Activated CD4-positive, alpha-beta memory T cell treated with anti-CD3 and anti-CD28 coated beads for 36 hours (primary cell): Measurements from ENCODE around the gene PKIB. TPM values are rescaled to one million over a fixed set of nuclear protein-coding genes. Genes with fewer than 3 reads are reported as not detected.
"Not testable (repeated sequence)": the region's sequence is repeated elsewhere in the genome, so short reads cannot be mapped to it uniquely, and the experiment has no call there.

ENCODE experiments used
- CTCF ChIA-PET: fragments of 350-600 bp; sonication (Branson Sonifier 250); formaldehyde crosslinking; loops from one replicate; lab custom pipeline; 2021; ENCODE audit warnings: antibody characterized with exemption, inconsistent platforms; lab: Charles Lee
- POLR2A ChIA-PET: fragments of 350-600 bp; sonication (Branson Sonifier 250); formaldehyde crosslinking; loops from one replicate; lab custom pipeline; 2021; ENCODE audit warnings: antibody characterized with exemption; lab: Charles Lee
- DNase-seq: peaks from one replicate; pipeline ENCODE4 v3.0.0-alpha.2; 2020
- H3K27ac Mint-ChIP-seq: one replicate; pipeline ENCODE4 v1.8.0; 2021; ENCODE audit warnings: mixed read lengths
- H3K27me3 Mint-ChIP-seq: one replicate; pipeline ENCODE4 v1.8.0; 2021; ENCODE audit warnings: mixed read lengths
- H3K36me3 Mint-ChIP-seq: one replicate; pipeline ENCODE4 v1.8.0; 2021; ENCODE audit warnings: mixed read lengths
- H3K4me1 Mint-ChIP-seq: one replicate; pipeline ENCODE4 v1.8.0; 2021; ENCODE audit warnings: low read depth, mixed read lengths
- H3K4me3 Mint-ChIP-seq: one replicate; pipeline ENCODE4 v1.8.0; 2021; ENCODE audit warnings: mild to moderate bottlenecking, mixed read lengths
- H3K9me3 Mint-ChIP-seq: one replicate; pipeline ENCODE4 v1.8.0; 2021; ENCODE audit warnings: mixed read lengths
- intact Hi-C: fragments of 100-400 bp; cut with micrococcal nuclease; formaldehyde crosslinking; loops from one replicate; pipeline ENCODE4 v1.15.1; 2023
- total RNA-seq, 2 experiments: library from RNA; stranded (reverse); gene quantifications; one replicate each; pipeline ENCODE4 v1.2.3, GENCODE V29; 2021

PKIB gene
- total RNA-seq, 2 experiments from 2014 or later = 0.48 to 0.52 TPM

- no peak for DNase-seq
- ChIA-PET POLR2A (no interaction called here), CTCF (no interaction called here)
- no peaks in the 10 kb centered on the region for H3K9me3 Mint-ChIP-seq
- no peaks in the 10 kb centered on the region for H3K4me1 Mint-ChIP-seq
- no peaks in the 10 kb centered on the region for H3K36me3 Mint-ChIP-seq
- intact Hi-C loops = no loop called here
- H3K27ac Mint-ChIP-seq = no peak overlapping the region
- no peak overlapping the region for H3K4me3 Mint-ChIP-seq
- H3K27me3 Mint-ChIP-seq = no peaks in the 10 kb centered on the region
Observed at GRCh38 chr6:122589115-122589514, 21.1 kb upstream of the PKIB start.

- intact Hi-C loops, H3K4me3 Mint-ChIP-seq, H3K4me1 Mint-ChIP-seq, H3K36me3 Mint-ChIP-seq, DNase-seq, H3K27ac Mint-ChIP-seq, POLR2A ChIA-PET, H3K27me3 Mint-ChIP-seq, CTCF ChIA-PET: not testable (repeated sequence)
- peaks cover 18% of the 10 kb centered on the region for H3K9me3 Mint-ChIP-seq
Observed at GRCh38 chr6:122598295-122598694, 11.9 kb upstream of the PKIB start.

- Mint-ChIP-seq H3K9me3 (no peaks in the 10 kb centered on the region), H3K36me3 (no peaks in the 10 kb centered on the region), H3K27ac (no peak overlapping the region), H3K27me3 (peaks cover 4% of the 10 kb centered on the region), H3K4me1 (peaks cover 5% of the 10 kb centered on the region), H3K4me3 (no peak overlapping the region)
- ChIA-PET CTCF (no interaction called here), POLR2A (no interaction called here)
- intact Hi-C loops = loop anchor here (10.0 kb wide), 1 partner anchor 130 kb away; the partner anchor contains the start of gene SERINC1
- no peak for DNase-seq
Observed at GRCh38 chr6:122604676-122605075, 5.5 kb upstream of the PKIB start.

GRCh38 chr6:122610690-122611455, 668 bp downstream of the PKIB start:
- Mint-ChIP-seq H3K4me3 (peak overlapping the region; percentile 70), H3K4me1 (peaks cover 10% of the 10 kb centered on the region), H3K36me3 (no peaks in the 10 kb centered on the region), H3K9me3 (no peaks in the 10 kb centered on the region), H3K27ac (no peak overlapping the region), H3K27me3 (peaks cover 26% of the 10 kb centered on the region)
- ChIA-PET CTCF (interaction anchor here (0.8 to 1.0 kb wide), 2 partner anchors 117 to 228 kb away, joined by 3 to 5 read pairs; no protein-coding TSS in a partner anchor), POLR2A (no interaction called here)
- intact Hi-C loops = no loop called here
- peak; percentile 32 for DNase-seq

DNA sequence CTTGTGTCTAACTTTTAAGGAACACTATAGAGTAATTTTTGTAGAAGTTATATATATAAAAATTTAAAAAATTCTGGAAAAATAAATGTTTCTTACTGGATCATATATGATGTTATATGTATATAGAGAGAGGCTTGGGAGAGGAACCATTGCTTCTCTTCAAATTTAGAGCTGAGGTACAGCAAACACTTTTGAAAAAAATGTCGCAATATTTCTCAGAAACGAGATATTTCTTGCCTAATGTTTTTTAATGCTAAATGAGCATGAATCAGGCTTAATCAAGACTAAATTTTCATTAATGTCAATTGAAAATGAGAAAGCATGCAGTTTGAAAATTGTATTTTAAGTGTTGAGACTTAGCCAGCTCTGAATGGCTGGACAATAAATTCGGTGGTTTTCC, 2.6 kb downstream of the PKIB start:
- Mint-ChIP-seq H3K27me3 (peaks cover 30% of the 10 kb centered on the region), H3K36me3 (no peaks in the 10 kb centered on the region), H3K4me3 (no peak overlapping the region), H3K27ac (no peak overlapping the region), H3K9me3 (no peaks in the 10 kb centered on the region), H3K4me1 (peaks cover 10% of the 10 kb centered on the region)
- ChIA-PET POLR2A (no interaction called here), CTCF (no interaction called here)
- intact Hi-C loops = no loop called here
- DNase-seq = no peak

DNA sequence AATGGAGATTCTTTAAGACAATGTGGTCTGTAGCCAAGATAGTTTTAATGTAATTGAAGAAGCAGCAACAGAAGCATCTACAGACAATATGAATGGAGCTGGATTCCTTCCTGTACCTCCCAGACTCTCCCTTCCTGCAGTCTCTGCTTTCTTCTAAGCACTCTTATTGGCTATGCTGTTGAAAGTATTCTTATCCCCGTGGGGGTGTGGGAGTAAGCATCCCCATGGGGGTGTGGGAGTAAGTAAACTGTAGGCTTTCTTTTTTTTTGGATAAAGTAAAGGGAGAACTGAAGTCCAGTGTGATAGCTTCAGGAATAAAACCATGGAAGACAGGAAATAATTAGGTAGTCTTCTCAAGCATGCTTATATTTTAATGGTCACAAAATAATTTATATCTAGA, 4.1 kb downstream of the PKIB start:
- no peak overlapping the region for H3K4me3 Mint-ChIP-seq
- intact Hi-C loops = no loop called here
- no peak overlapping the region for H3K27ac Mint-ChIP-seq
- ChIA-PET POLR2A (no interaction called here), CTCF (no interaction called here)
- no peak for DNase-seq
- H3K9me3 Mint-ChIP-seq = no peaks in the 10 kb centered on the region
- peaks cover 29% of the 10 kb centered on the region for H3K27me3 Mint-ChIP-seq
- peaks cover 10% of the 10 kb centered on the region for H3K4me1 Mint-ChIP-seq
- no peaks in the 10 kb centered on the region for H3K36me3 Mint-ChIP-seq

- ChIA-PET CTCF (interaction anchor here (0.6 kb wide), 1 partner anchor 72 kb away, joined by 4 read pairs; no protein-coding TSS in a partner anchor), POLR2A (no interaction called here)
- intact Hi-C loops = no loop called here
- Mint-ChIP-seq H3K9me3 (no peaks in the 10 kb centered on the region), H3K36me3 (no peaks in the 10 kb centered on the region), H3K27me3 (peaks cover 25% of the 10 kb centered on the region), H3K4me3 (no peak overlapping the region), H3K27ac (no peak overlapping the region), H3K4me1 (peaks cover 3% of the 10 kb centered on the region)
- DNase-seq = no peak
Observed at GRCh38 chr6:122615409-122615808, 5.2 kb downstream of the PKIB start.

GRCh38 chr6:122616877-122617276, 6.7 kb downstream of the PKIB start:
- H3K4me1 Mint-ChIP-seq = no peaks in the 10 kb centered on the region
- no peaks in the 10 kb centered on the region for H3K36me3 Mint-ChIP-seq
- intact Hi-C loops = no loop called here
- H3K27ac Mint-ChIP-seq = no peak overlapping the region
- H3K27me3 Mint-ChIP-seq = peaks cover 15% of the 10 kb centered on the region
- CTCF ChIA-PET = no interaction called here
- DNase-seq = no peak
- POLR2A ChIA-PET = no interaction called here
- H3K9me3 Mint-ChIP-seq = no peaks in the 10 kb centered on the region
- H3K4me3 Mint-ChIP-seq = no peak overlapping the region

GRCh38 chr6:122619309-122619708, 9.1 kb downstream of the PKIB start:
- Mint-ChIP-seq H3K27ac (no peak overlapping the region), H3K9me3 (no peaks in the 10 kb centered on the region), H3K27me3 (peaks cover 16% of the 10 kb centered on the region), H3K4me1 (no peaks in the 10 kb centered on the region), H3K4me3 (no peak overlapping the region), H3K36me3 (no peaks in the 10 kb centered on the region)
- ChIA-PET CTCF (interaction anchor here (1.1 kb wide), 1 partner anchor 87 kb away, joined by 3 read pairs; no protein-coding TSS in a partner anchor), POLR2A (no interaction called here)
- DNase-seq = no peak
- intact Hi-C loops = no loop called here

- Mint-ChIP-seq H3K27ac (no peak overlapping the region), H3K36me3 (no peaks in the 10 kb centered on the region), H3K9me3 (no peaks in the 10 kb centered on the region), H3K4me3 (no peak overlapping the region), H3K27me3 (peaks cover 16% of the 10 kb centered on the region), H3K4me1 (no peaks in the 10 kb centered on the region)
- intact Hi-C loops = no loop called here
- no peak for DNase-seq
- POLR2A ChIA-PET = no interaction called here
- CTCF ChIA-PET = no interaction called here
Observed at GRCh38 chr6:122620428-122620827, 10.2 kb downstream of the PKIB start.

DNA sequence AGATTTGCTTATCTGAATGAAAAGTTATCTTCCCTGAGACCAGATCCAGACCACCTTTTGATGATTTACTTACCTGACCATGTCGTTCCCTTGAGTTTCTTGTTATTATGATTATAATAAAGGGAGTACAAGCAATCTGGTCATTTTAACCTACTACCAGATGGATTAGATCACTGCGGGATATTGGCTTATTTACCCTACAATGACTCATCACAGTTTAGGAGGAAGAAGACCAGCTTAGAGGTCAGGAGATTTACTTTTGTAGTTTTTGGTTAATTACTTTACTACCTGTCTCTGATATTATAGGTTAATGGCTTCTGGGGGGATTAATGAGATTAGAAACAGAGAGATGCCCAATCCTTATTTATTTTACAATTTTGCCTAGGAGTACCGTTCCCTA, 10.7 kb downstream of the PKIB start:
- CTCF ChIA-PET = no interaction called here
- H3K4me1 Mint-ChIP-seq = no peaks in the 10 kb centered on the region
- DNase-seq = no peak
- intact Hi-C loops = no loop called here
- POLR2A ChIA-PET = no interaction called here
- H3K27ac Mint-ChIP-seq = no peak overlapping the region
- H3K9me3 Mint-ChIP-seq = no peaks in the 10 kb centered on the region
- H3K27me3 Mint-ChIP-seq = peaks cover 16% of the 10 kb centered on the region
- no peaks in the 10 kb centered on the region for H3K36me3 Mint-ChIP-seq
- H3K4me3 Mint-ChIP-seq = no peak overlapping the region

DNA sequence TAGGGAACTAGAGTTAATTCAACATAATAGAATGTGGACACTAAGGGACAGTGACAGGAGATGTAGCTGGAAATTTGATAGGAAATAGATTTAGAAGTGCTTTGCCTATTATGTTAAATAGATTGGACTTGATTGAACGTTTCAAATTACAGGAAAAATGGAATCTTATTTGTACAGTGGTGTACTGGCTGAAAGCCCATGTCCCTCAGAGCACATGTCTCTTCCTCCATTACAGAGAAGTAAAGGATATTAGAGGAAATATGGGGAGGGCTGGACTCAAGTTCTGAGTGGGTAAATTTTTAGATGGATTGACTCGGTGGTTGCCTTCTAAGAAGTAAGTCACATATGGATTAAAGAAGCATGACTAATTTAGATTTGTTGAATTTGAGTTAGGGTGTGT, 11.4 kb downstream of the PKIB start:
- H3K9me3 Mint-ChIP-seq = no peaks in the 10 kb centered on the region
- no peaks in the 10 kb centered on the region for H3K36me3 Mint-ChIP-seq
- H3K27me3 Mint-ChIP-seq = peaks cover 12% of the 10 kb centered on the region
- CTCF ChIA-PET = no interaction called here
- POLR2A ChIA-PET = no interaction called here
- intact Hi-C loops = no loop called here
- H3K4me1 Mint-ChIP-seq = no peaks in the 10 kb centered on the region
- no peak overlapping the region for H3K4me3 Mint-ChIP-seq
- DNase-seq = no peak
- no peak overlapping the region for H3K27ac Mint-ChIP-seq

DNA sequence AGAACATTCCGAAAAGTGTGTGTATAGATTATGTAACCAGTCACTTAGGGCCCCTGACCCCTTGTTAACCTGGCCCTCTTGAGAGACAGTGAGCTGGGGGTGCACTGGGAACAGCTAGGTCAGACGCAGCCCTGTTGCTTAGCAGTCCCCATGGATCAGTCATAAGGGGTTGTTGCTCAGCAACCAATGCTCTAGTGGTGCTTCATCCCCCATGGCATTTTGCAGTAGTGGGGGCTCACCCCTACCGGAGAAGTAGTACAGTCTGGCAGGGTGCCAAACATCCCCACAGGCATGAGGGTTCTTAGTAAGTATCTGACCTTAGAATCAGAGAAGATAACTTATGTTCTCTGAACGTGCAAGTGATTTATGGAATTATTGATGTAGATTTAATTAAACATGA, 12.3 kb downstream of the PKIB start:
- peaks cover 12% of the 10 kb centered on the region for H3K27me3 Mint-ChIP-seq
- no peak for DNase-seq
- no peaks in the 10 kb centered on the region for H3K9me3 Mint-ChIP-seq
- ChIA-PET CTCF (no interaction called here), POLR2A (no interaction called here)
- no peak overlapping the region for H3K27ac Mint-ChIP-seq
- H3K4me3 Mint-ChIP-seq = no peak overlapping the region
- no peaks in the 10 kb centered on the region for H3K36me3 Mint-ChIP-seq
- intact Hi-C loops = no loop called here
- H3K4me1 Mint-ChIP-seq = no peaks in the 10 kb centered on the region
